Hindlimb muscle (tissue), 1 donor: ENCODE measurements around the gene GPRIN2. TPM values are rescaled to one million over a fixed set of nuclear protein-coding genes. Genes with fewer than 3 reads are reported as not detected.
"Not testable (repeated sequence)": the region's sequence is repeated elsewhere in the genome, so short reads cannot be mapped to it uniquely, and the experiment has no call there.

Experiments used
- DNase-seq: peaks from one replicate; pipeline ENCODE4 v3.0.0-alpha.2; 2013
- polyA plus RNA-seq: library from polyadenylated mRNA; unstranded; fragments of 120-200 nt; gene quantifications from one replicate; pipeline ENCODE4 v1.2.1, GENCODE V29; 2013; ENCODE audit not compliant: insufficient read length

Gene GPRIN2
- polyA plus RNA-seq, result not detected

GRCh38 chr10:46556515-46557318 lies at the start of gene GPRIN2:
TSS of gene GPRIN2 (minus strand) at chr10:46556658. CDS start at chr10:46550736, 5,922 bp downstream.
- no peak for DNase-seq

DNA sequence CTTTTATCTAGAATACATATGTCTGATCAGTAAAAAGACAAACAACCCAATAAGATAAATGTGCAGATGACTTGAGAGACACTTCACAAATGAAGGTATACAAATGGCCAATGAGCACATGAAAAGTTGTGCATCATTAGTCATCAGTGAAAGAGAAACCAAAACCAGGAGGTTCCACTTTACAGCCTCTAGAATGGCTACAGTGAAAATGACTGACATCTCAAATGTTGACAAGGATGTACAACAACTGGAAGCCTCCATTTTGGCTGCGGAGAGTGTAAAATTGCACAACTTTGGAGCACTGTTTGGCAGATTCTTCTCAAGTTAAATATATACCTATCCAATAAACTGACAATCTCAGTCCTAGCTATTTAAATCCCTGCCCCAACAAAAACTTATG lies 44.1 kb upstream of the GPRIN2 start:
- DNase-seq, result not testable (repeated sequence)

DNA sequence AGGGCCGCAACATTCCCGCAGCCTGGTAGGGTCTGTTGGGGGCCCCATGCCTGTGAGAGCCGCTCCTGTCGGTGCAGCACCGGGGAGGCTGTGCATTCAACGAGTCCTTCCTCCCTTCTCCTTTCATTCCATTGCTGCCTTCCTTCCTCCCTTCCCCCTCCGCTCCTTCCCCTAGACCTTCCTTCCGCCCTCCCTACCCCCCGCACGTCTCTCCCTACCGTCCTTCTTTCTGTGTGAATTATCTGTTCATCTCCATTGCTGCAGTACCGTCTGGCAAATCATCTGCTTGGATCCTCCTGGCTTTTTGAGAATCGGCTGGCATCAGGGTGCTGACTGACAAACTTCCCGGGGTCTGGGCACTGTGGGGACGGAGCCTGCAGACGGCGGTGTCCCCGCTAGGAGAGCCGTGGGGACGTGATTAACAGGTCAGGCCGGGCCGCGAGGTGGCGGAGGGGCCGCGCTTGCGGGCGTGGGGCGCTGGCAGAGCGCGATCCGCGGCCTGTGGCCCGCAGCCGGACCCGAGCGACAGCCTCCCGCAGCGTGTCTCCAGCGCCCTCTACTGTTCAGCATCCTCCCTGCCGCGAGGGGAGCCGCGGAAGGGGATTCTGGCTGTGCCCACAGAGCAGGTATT lies 41.3 kb upstream of the GPRIN2 start:
- peak; percentile 3 for DNase-seq

- DNase-seq, result peak; percentile 19
Measured at GRCh38 chr10:46596570-46596969, 40.1 kb upstream of the GPRIN2 start.

DNA sequence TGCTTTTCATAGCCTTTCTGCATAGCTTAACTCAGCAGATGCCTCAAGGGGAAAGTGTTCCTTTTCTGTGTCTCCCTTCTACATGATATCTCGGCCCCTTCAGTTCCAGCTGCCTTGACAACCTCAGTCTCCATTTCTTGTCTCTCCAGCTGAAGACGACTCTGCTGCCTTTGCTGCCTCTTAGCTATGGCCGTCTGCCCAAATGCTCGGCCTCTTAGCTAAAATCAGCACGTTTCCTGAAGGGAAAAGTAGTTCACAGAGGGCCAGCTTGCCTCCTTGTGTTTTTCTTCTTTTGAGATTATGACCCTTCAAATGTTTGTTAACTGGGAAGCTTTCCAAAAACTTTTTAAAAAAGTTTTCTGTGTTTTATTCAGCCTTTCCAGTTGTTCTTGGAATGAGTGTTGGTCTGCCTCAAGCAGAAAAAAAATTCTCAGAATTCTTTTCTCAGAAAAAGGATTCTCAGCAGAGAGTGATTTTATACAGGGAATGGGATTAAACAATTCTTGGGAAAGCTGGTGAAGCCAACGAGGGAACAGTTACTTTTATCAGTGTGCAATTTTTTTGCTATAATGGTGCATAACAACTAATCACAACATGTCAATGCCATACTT lies 38.1 kb upstream of the GPRIN2 start:
- not testable (repeated sequence) for DNase-seq

- DNase-seq, result not testable (repeated sequence)
Measured at GRCh38 chr10:46593307-46593706, 36.8 kb upstream of the GPRIN2 start.

GRCh38 chr10:46591053-46591452 lies 34.6 kb upstream of the GPRIN2 start:
- DNase-seq, result not testable (repeated sequence)

GRCh38 chr10:46589589-46589988 lies 33.1 kb upstream of the GPRIN2 start:
- DNase-seq, result not testable (repeated sequence)

DNA sequence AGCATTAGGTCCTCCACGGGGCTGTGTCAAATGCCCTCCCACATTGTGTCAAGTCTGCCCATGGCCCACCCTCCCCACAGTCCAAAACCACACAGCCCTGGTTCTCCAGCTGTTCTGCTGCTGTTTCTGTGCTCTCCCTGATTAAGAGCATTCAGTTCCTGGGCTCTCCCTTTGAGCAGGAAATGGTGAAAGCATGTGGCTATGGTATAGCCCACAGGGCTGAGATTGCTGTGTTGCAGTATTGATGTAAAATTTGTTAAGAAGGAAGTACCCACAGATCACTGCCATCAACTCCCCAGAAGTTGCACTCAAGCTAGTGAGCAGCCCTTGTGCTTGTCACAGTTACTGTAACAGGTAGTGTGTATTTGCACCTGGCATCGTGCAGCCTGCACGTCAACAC lies 31.8 kb upstream of the GPRIN2 start:
- not testable (repeated sequence) for DNase-seq

DNA sequence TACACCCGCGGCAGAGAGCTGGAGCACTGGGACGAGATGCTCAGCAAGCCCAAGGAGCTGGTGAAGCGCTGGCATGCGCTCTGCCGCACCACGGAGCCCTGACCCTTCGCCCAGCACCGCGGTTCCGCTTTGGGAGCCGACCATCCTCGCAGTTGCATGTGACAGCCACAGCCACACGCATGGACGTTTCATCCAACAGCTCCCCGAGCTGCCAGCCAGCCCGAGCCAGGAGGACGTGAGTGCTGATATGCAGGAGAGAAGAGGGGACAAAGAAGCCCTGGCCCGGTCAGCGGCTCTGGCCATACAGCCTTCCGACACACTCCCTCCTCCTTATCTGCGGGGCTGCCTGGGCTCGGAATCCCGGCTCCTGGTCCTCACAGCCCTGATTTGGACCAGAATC lies 31.1 kb upstream of the GPRIN2 start:
- DNase-seq, result not testable (repeated sequence)

- not testable (repeated sequence) for DNase-seq
Measured at GRCh38 chr10:46585246-46585645, 28.8 kb upstream of the GPRIN2 start.

DNA sequence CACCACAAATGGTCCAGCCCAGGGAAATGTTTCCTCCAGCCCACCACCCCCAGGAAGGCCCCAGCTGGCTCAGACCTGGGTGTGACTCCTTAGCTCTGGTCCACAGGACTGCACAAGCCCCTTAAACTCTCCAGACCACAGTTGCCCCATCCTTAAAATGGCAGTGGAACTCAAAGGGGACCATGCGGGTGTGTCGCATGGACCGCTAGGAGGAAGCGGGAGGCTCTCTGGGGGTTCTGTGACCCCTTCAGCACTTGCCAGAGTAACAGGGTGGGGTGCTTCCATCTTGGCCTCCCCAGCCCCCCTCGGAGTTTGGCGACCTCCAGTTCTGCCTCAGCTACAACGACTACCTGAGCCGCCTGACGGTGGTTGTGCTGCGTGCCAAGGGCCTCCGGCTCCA lies 27.7 kb upstream of the GPRIN2 start:
- DNase-seq, result not testable (repeated sequence)

DNA sequence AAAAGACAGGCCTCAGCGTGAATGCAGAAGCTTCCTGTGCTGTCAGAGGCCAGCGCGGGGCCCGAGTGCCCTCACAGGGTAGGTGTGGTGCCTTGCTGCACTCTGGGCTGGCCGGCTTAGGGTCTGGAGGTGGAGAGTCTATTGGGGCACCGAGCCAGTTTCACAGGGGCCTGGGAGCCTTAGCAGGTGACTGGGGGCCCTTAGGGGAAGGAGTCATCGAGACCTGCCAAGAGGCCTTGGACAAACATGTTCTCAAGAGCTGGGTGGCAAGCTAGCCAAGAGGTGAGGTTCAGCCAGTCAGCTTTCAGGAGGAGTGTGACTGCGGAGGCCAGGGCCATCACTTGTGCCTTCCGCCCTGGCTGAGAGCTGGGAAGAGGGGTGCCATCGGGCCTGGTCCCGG lies 26.1 kb upstream of the GPRIN2 start:
- not testable (repeated sequence) for DNase-seq

DNA sequence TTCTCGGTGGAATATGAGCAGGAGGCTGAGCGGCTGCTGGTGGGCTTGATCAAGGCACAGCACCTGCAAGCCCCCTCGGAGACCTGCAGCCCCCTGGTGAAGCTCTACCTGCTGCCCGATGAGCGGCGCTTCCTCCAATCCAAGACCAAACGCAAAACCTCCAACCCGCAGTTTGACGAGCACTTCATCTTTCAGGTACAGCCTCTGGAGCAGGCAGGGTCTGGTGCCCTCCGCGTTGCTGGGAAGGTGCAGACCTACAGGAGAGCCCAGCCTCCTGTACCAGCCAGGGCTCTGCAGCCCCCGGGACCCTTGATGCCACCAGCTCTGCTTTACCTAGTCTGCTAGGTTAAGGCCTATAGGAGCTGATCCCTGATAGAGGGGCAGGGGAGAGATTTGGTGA lies 25.5 kb upstream of the GPRIN2 start:
- DNase-seq, result not testable (repeated sequence)

DNA sequence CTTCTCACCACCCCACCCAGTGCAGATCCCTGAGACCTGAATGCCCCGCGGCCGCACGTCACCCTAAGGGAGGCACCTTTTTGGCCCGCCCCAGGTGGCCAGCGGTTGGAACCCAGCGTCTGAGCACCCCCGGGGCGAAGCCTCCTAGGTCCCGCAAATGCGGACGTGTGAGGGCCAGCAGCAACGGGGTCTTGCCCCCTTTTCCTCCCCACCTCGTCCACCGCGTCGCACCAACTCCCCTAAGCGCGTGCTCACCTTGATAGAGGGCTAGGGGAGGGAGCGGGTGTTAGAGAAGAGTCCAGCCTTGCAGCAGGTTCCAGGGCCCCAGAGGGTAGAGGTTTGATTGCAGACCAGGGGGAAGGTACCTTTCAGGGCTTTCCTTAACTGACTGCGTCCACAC lies 22.9 kb upstream of the GPRIN2 start:
- DNase-seq, result not testable (repeated sequence)

- DNase-seq, result not testable (repeated sequence)
Measured at GRCh38 chr10:46578474-46579178, 22.2 kb upstream of the GPRIN2 start, which contains the start of gene SYT15. TSS of gene SYT15 (plus strand) at chr10:46579128. CDS start at chr10:46579169, 41 bp downstream.

GRCh38 chr10:46577624-46578473 lies 21.4 kb upstream of the GPRIN2 start:
- DNase-seq, result not testable (repeated sequence)

- not testable (repeated sequence) for DNase-seq
Measured at GRCh38 chr10:46573884-46574283, 17.4 kb upstream of the GPRIN2 start.

DNA sequence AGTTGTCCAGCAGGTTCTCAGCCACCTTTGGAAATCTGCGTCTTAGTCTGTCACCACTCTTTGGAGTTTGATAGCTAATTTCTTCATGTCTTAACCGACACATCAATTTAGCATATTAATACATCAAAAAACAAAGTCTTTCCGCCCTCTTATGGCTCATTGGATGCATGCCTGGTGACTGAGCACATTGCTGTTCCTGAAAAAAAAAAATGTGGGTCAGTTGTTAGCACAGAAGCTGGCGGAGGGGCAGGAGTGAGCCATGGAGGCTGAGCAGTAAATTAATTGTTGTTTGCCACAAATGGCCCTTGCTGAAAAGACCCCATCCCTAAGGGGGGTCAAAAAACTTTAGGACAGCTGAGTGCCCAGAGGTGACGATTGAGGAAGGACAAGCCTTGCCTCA lies 16.9 kb upstream of the GPRIN2 start:
- not testable (repeated sequence) for DNase-seq

GRCh38 chr10:46572765-46573164 lies 16.3 kb upstream of the GPRIN2 start:
- not testable (repeated sequence) for DNase-seq

DNA sequence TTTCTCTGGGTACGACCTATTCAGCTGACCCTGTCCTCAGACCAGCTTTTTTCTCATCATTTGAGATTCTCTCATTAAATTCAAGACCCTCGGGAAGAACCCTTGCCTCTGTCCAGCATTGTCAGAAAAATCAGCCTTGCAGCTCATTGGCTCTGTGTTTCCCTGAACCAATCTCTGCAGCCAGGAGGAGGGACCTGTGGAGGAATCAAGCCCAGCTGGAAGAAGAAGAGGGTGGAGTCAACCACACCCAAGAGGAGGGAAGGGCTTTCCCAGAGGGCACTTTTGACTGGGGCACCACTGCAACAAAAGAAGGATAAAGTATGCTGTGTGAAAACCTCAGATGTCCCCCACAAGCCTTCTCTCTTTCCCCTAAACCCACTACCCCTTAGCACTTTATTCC lies 14.2 kb upstream of the GPRIN2 start:
- not testable (repeated sequence) for DNase-seq

DNA sequence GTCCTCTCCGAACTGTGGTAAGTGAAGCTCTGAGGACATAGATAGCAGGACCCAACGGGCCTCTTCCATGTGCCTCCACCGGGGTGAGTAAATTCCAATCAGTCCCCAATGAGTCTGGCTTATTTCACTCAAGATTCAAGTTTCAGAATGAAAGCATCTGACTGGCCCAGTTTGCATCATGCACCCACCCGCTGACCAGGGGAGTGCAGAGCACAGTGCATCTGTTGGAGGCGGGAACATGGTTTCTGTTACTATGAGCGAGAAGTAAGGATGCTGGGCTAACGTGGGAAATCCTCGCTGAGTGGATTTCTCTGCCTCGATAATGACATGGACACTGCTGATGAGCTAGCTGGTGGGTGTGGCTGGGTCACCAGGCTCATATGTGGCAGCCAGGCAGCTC lies 10.7 kb upstream of the GPRIN2 start:
- DNase-seq, result not testable (repeated sequence)
